Measurements from ENCODE around the gene SLX9. TPM values are rescaled to one million over a fixed set of nuclear protein-coding genes. Genes with fewer than 3 reads are reported as not detected.

The SLX9 gene
- polyA plus RNA-seq, 1 donor from 2014 or later: 15.4 TPM

GRCh38 chr21:44950351-44950750 is 10.5 kb downstream of the SLX9 start:
- Histone ChIP-seq H3K9me2 (ENCODE audit: insufficient read depth, low read length) (no peaks in the 10 kb centered on the region), H3F3A (ENCODE audit: insufficient read depth, low read length, poor library complexity, severe bottlenecking) (no peaks in the 10 kb centered on the region), H4K20me1 (ENCODE audit: insufficient read depth) (no peaks in the 10 kb centered on the region), H3K4me2 (ENCODE audit: low read length) (no peak overlapping the region), H3K36me3 (ENCODE audit: insufficient read depth, low read length) (no peaks in the 10 kb centered on the region), H3K9ac (ENCODE audit: low read length) (no peak overlapping the region), H3K27me3 (ENCODE audit: insufficient read depth, low read depth, low read length) (no peaks in the 10 kb centered on the region), H3K27ac (ENCODE audit: low read length) (no peak overlapping the region), H3K4me3 (ENCODE audit: low read length) (no peak overlapping the region), H2AFZ (ENCODE audit: low read depth, low read length) (no peak overlapping the region), H3K9me3 (ENCODE audit: low read length) (no peaks in the 10 kb centered on the region), H3K79me2 (replicated peaks; ENCODE audit: insufficient read depth, low read length) (no peaks in the 10 kb centered on the region)
- no peak for TF ChIP-seq REST (IDR thresholded peaks at IDR 0.05; ENCODE audit: borderline replicate concordance)
- TF ChIP-seq CTCF (IDR thresholded peaks at IDR 0.05; ENCODE audit: poor library complexity, severe bottlenecking): no peak
- TF ChIP-seq TAF1 (IDR thresholded peaks at IDR 0.05; ENCODE audit: low read depth): no peak
- TF ChIP-seq EP300 (conservative IDR thresholded peaks at IDR 0.05; ENCODE audit: poor library complexity, severe bottlenecking): no peak
- TF ChIP-seq SMC3 (conservative IDR thresholded peaks at IDR 0.05; ENCODE audit: poor library complexity): no peak
- TF ChIP-seq EZH2 (IDR thresholded peaks at IDR 0.05; ENCODE audit: borderline replicate concordance, insufficient read depth, low read length, poor library complexity, severe bottlenecking): no peak
- no peak for TF ChIP-seq RAD21 (conservative IDR thresholded peaks at IDR 0.05)
- TF ChIP-seq POLR2AphosphoS5 (IDR thresholded peaks at IDR 0.05): no peak
- TF ChIP-seq MXI1 (conservative IDR thresholded peaks at IDR 0.05; ENCODE audit: poor library complexity, severe bottlenecking): no peak

GRCh38 chr21:44951186-44951915 is 11.5 kb downstream of the SLX9 start:
- H3K36me3 ChIP-seq (ENCODE audit: insufficient read depth, low read length): no peaks in the 10 kb centered on the region
- no peak overlapping the region for H3K27ac ChIP-seq (ENCODE audit: low read length)
- no peaks in the 10 kb centered on the region for H4K20me1 ChIP-seq (ENCODE audit: insufficient read depth)
- no peak overlapping the region for H3K4me2 ChIP-seq (ENCODE audit: low read length)
- no peaks in the 10 kb centered on the region for H3K9me3 ChIP-seq (ENCODE audit: low read length)
- no peak overlapping the region for H3K4me3 ChIP-seq (ENCODE audit: low read length)
- H3K9me2 ChIP-seq (ENCODE audit: insufficient read depth, low read length): no peaks in the 10 kb centered on the region
- H3F3A ChIP-seq (ENCODE audit: insufficient read depth, low read length, poor library complexity, severe bottlenecking): no peaks in the 10 kb centered on the region
- no peak overlapping the region for H2AFZ ChIP-seq (ENCODE audit: low read depth, low read length)
- no peaks in the 10 kb centered on the region for H3K79me2 ChIP-seq (replicated peaks; ENCODE audit: insufficient read depth, low read length)
- TF ChIP-seq SMC3 (conservative IDR thresholded peaks at IDR 0.05; ENCODE audit: poor library complexity) (no peak), MXI1 (conservative IDR thresholded peaks at IDR 0.05; ENCODE audit: poor library complexity, severe bottlenecking) (no peak), EZH2 (IDR thresholded peaks at IDR 0.05; ENCODE audit: borderline replicate concordance, insufficient read depth, low read length, poor library complexity, severe bottlenecking) (no peak), EP300 (conservative IDR thresholded peaks at IDR 0.05; ENCODE audit: poor library complexity, severe bottlenecking) (no peak), RAD21 (conservative IDR thresholded peaks at IDR 0.05) (no peak), TAF1 (IDR thresholded peaks at IDR 0.05; ENCODE audit: low read depth) (no peak), CTCF (IDR thresholded peaks at IDR 0.05; ENCODE audit: poor library complexity, severe bottlenecking) (no peak), REST (IDR thresholded peaks at IDR 0.05; ENCODE audit: borderline replicate concordance) (no peak), POLR2AphosphoS5 (IDR thresholded peaks at IDR 0.05) (no peak)
- no peak overlapping the region for H3K9ac ChIP-seq (ENCODE audit: low read length)
- no peaks in the 10 kb centered on the region for H3K27me3 ChIP-seq (ENCODE audit: insufficient read depth, low read depth, low read length)
